HAP-1 (cell line): ENCODE measurements around the gene FHOD3.
"Not testable (repeated sequence)": the region's sequence is repeated elsewhere in the genome, so short reads cannot be mapped to it uniquely, and the experiment has no call there.

Experiments used
- DNase-seq, 2 experiments: peaks; one replicate each; pipeline ENCODE4 v3.0.0-alpha.2; 2016 to 2020; ENCODE audit warnings: low spot score in 2 of 2
- H3K27me3 ChIP-seq: fragments of 250-450 bp; sonication (Bioruptor Pico); 2 replicates; pipeline ENCODE4 v1.5.1; 2020; ENCODE audit warnings: low read depth, mild to moderate bottlenecking, moderate library complexity
- H3K36me3 ChIP-seq: fragments of 250-450 bp; sonication (Bioruptor Pico); replicated peaks from 2 replicates; pipeline ENCODE4 v1.5.1; 2020; ENCODE audit warnings: mild to moderate bottlenecking
- H3K4me1 ChIP-seq: fragments of 250-450 bp; sonication (Bioruptor Pico); 2 replicates; pipeline ENCODE4 v1.5.1; 2020; ENCODE audit warnings: mild to moderate bottlenecking
- H3K4me3 ChIP-seq: fragments of 250-450 bp; sonication (Bioruptor Pico); 2 replicates; pipeline ENCODE4 v1.5.1; 2020; ENCODE audit warnings: mild to moderate bottlenecking, moderate library complexity
- H3K9me3 ChIP-seq: fragments of 250-450 bp; sonication (Bioruptor Pico); 2 replicates; pipeline ENCODE4 v1.5.1; 2020; ENCODE audit warnings: mild to moderate bottlenecking, moderate library complexity
- in situ Hi-C: fragments of 300-500 bp; cut with MboI; formaldehyde crosslinking; loops from 3 replicates; pipeline ENCODE4 v1.14.3; 2020; ENCODE audit warnings: low sequenced_read_pairs, inconsistent platforms, mixed read lengths

Gene FHOD3

DNA sequence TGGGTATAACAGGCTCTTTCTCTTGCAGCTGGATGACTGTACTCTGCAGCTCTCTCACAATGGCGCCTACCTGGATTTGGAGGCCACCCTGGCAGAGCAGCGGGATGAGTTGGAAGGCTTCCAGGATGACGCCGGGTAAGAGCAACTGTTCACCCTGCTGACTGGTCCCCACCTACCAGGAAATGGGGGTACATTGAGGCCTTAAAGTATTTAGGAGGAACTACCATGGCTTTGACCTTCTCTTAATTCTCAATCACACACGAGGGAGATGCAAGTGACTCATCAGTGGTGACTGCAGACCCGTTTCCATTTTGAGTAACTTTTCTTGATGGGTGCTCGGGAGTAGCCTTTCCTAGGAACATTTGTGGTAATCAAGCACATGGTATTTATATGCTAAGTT lies 58.0 kb downstream of the FHOD3 start:
- Histone ChIP-seq H3K9me3 (no peaks in the 10 kb centered on the region), H3K4me1 (no peaks in the 10 kb centered on the region), H3K36me3 (peaks cover 4% of the 10 kb centered on the region; the same call in 1 of the 2 replicates), H3K27me3 (no peaks in the 10 kb centered on the region), H3K4me3 (no peak overlapping the region)
- DNase-seq = no peak
- in situ Hi-C loops = no loop called here

DNA sequence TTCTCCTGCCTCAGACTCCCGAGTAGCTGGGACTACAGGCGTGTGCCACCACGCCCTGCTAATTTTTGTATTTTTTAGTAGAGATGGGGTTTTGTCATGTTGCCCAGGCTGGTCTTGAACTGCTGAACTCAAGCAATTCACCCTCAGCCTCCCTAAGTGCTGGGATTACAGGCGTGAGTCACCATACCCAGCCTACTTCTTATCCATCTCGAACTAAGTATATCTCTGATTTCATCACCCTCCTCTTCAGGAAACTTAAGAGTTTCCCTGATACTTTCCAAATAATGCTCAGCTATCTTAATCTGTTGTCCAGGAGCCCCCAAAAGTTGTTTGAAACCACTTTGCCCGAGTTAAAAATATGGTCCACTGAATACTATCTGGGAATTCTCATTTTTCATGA lies 59.2 kb downstream of the FHOD3 start:
- H3K4me1 ChIP-seq, DNase-seq, H3K9me3 ChIP-seq, in situ Hi-C loops, H3K36me3 ChIP-seq, H3K4me3 ChIP-seq, H3K27me3 ChIP-seq: not testable (repeated sequence)

DNA sequence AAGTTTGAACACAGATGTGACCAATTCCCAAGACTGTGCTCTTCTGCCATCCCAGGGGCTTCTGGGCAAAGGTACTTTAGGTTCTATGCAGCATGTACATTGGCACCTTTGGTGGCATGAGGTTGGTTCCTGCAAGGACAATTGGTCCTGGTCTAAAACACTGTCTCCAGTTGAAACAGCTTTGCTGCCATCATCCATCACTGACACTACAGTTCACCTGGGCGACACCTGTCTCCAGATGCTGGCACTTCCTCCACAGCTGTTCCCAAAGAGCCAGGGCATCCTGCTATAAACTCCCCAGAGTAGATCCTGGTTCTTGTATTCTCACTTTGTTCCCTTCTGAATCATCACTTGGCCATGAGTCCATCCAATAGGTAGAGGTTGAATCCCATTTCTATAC lies 60.6 kb downstream of the FHOD3 start:
- no peaks in the 10 kb centered on the region for H3K27me3 ChIP-seq
- peaks cover 4% of the 10 kb centered on the region; the same call in 1 of the 2 replicates for H3K36me3 ChIP-seq
- DNase-seq = no peak
- H3K4me1 ChIP-seq = no peaks in the 10 kb centered on the region
- H3K9me3 ChIP-seq = no peaks in the 10 kb centered on the region
- H3K4me3 ChIP-seq = no peak overlapping the region
- in situ Hi-C loops = no loop called here

DNA sequence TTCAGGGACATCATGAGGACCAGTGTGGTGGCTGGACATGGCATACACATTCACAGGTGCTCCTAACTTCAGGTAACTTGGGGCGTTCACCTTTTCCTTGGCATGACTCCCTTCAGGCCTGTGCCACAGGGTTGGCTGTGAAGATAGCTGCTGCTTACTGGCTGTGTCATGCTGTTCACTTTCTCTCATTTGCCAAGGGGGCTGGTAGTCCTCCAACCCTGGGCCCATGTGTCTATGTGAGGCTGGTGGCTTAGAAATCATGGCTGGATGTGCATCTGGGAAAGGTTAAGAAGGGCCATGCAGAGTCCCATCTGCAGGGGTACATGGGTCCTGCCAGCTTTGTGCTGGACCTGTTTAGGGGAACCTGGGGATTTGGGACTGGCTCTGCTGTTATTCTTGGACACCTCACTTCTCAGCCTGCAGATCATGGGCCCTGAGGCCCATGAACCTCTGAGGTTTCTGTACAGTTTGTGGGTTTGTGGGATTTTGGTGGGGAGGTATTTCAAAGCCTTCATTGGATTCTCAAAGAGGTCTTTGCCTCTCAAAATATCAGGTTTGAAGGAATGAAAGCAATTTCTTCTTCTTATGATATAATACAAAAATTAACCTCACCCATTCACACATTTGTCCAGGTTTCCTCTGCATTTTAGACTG lies 62.9 kb downstream of the FHOD3 start:
- H3K9me3 ChIP-seq = no peaks in the 10 kb centered on the region
- in situ Hi-C loops = no loop called here
- peaks cover 4% of the 10 kb centered on the region; the same call in 1 of the 2 replicates for H3K36me3 ChIP-seq
- no peaks in the 10 kb centered on the region for H3K4me1 ChIP-seq
- DNase-seq = no peak
- H3K4me3 ChIP-seq = no peak overlapping the region
- H3K27me3 ChIP-seq = no peaks in the 10 kb centered on the region

DNA sequence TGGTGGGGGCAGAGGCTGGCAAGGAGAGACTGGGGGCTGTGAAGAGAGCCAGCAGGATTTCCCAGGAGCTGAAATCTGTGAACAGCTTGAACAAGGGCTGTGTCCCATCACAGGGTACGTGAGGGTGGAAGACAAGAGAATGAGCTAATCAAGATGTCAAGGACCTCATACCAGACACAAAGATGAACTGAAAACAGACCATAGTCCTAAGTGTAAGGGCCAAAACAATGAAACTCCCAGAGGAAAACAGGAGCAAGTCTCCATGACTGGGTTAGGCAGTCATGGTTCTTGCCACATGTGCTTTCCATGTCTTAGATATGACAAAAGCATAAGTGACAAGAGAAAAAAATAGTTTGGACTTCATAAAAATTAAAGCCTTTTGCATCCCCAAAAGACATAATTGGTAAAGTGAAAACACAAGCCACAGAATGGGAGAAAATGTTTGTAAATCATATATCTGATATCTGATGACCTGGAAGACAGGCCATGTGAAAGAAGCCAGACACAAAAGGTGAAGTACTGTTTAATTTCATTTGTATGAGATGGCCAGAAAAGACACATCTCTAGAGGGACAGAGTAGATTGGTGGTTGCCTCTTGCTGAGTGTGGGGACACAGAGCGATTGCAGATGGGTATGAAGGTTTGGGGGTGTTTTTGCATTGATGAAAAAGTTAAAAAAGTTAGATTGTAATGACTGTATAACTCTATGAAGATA lies 67.6 kb downstream of the FHOD3 start:
- no peak for DNase-seq
- H3K4me3 ChIP-seq = no peak overlapping the region
- in situ Hi-C loops = no loop called here
- no peaks in the 10 kb centered on the region for H3K4me1 ChIP-seq
- no peaks in the 10 kb centered on the region for H3K9me3 ChIP-seq
- no peaks in the 10 kb centered on the region for H3K36me3 ChIP-seq
- no peaks in the 10 kb centered on the region for H3K27me3 ChIP-seq

DNA sequence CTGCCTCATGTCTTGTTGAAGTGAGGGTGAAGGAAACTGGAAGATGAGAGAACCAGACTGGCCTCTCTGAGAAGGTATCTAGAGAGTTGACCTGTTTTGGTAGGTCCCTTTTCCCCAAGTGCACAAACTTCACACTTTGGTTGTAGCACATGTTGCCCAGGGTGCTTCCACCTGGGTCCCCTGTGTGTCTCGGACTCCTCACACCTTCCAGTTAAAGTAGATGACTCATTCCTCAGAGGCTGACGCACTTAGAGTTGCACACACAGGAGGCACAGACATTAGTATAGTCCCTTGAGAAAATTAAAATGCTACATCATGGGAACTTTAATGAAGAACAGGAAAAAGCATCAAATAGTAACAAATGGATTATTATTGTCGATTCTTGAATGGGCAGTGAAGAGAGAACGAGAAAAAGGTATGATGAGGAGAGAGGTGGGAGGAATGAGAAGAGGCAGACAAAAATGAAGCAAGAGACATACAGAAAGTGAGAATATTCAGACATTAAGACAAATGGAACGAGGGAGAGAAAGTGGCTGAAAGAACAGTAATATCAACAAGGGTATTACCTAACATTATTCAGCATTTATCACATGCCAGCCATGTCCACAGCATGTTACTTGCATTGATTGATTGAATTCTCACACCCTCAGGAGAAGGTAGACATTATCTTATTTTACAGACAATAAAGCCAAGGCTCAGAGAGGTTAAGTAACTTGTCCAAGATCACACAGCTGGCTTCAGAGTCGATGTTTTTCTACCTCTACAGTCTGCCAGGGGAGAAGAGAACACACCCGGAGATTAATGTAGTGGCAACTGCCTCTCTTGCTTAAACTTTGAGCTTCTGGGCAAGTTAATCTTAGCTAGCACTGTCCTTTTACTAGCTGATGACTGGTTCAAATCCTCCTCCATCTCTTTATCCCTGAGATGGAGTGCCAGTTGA lies 68.6 kb downstream of the FHOD3 start:
- no peaks in the 10 kb centered on the region for H3K27me3 ChIP-seq
- no peak for DNase-seq
- in situ Hi-C loops = no loop called here
- H3K4me3 ChIP-seq = no peak overlapping the region
- H3K9me3 ChIP-seq = no peaks in the 10 kb centered on the region
- H3K4me1 ChIP-seq = no peaks in the 10 kb centered on the region
- no peaks in the 10 kb centered on the region for H3K36me3 ChIP-seq

DNA sequence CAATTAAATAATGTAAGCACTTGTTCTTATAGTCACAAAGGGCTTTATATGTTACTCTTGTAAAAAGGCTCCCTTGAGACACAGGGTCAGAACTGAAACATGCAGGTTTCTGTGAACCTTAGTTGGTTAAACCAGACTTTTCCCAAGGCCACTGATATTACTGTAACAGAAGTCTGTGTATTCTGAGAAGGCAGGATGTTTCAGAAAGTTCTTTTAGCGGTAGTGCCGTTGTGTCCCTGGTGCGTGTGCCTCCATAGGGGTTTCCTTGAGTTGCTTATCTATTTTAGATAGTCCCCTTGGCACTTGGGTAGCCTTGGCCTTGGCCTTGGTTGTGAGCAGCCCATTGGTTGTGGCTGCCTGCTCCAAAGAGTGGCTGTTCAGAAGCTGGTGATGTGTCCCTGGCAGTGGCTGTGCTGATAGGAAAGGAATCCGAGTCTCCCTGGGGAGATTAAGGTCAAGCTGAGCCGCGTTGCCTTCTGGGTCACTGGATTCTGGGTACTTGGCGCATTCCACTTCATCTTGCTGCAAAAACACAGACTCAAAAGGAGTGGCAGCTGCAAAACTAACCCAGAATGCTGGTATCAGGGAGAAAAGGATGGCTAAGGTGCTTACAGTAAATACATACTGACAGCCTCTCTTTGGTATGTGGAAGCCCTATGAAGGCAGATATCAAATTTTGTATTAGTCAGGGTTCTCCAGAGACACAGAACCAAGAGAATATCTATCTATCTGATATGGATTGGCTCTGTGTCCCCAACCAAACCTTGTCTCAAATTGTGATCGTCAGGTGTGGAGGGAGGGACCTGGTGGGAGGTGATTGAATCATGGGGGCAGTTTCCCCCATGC lies 69.7 kb downstream of the FHOD3 start:
- H3K9me3 ChIP-seq = no peaks in the 10 kb centered on the region
- H3K27me3 ChIP-seq = no peaks in the 10 kb centered on the region
- DNase-seq = no peak
- in situ Hi-C loops = no loop called here
- H3K4me1 ChIP-seq = no peaks in the 10 kb centered on the region
- H3K36me3 ChIP-seq = no peaks in the 10 kb centered on the region
- H3K4me3 ChIP-seq = no peak overlapping the region

DNA sequence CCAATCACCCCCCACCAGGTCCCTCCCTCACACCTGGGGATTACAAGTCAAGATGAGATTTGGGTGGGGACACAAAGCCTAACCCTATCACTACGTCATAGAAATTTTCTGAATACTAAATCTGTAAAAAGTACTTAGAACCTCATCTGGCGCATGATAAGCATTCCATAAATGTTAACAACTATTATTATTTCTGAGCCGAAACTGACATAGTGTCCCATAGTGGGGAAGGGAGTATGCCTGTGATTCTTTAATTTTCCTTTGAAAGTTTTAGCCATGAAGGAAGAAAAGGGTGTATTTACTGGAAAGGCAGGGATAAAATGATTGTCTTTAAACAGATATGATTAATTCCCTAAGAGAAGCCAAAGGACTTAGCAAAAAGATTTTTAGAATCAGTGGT lies 71.4 kb downstream of the FHOD3 start:
- no peaks in the 10 kb centered on the region for H3K27me3 ChIP-seq
- DNase-seq = no peak
- H3K9me3 ChIP-seq = no peaks in the 10 kb centered on the region
- no peaks in the 10 kb centered on the region for H3K36me3 ChIP-seq
- no peak overlapping the region for H3K4me3 ChIP-seq
- in situ Hi-C loops = no loop called here
- H3K4me1 ChIP-seq = no peaks in the 10 kb centered on the region

DNA sequence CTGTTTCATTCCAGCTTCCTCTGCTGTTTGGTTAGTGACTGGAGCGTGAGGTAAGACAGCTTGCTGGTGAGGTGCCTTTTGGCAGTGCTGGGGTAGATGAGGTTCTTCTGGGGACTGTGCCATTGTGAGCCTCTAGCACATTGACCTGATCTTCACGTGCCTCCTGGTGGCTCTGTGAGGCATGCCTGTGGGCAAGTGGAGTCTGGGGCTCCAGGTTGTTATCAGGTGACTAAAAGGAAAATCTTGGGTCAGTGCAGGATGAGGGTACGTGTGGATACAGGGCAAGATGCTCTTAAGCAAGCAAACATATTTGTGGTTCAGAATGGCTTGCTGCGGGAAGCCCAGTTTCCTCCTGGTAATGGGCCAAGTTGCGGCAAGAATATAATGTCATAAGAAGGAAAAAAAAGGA lies 75.4 kb downstream of the FHOD3 start:
- H3K36me3 ChIP-seq = no peaks in the 10 kb centered on the region; the same call in 1 of the 2 replicates
- H3K4me3 ChIP-seq = no peak overlapping the region
- no peaks in the 10 kb centered on the region for H3K9me3 ChIP-seq
- in situ Hi-C loops = no loop called here
- no peaks in the 10 kb centered on the region for H3K4me1 ChIP-seq
- no peaks in the 10 kb centered on the region for H3K27me3 ChIP-seq
- no peak for DNase-seq

DNA sequence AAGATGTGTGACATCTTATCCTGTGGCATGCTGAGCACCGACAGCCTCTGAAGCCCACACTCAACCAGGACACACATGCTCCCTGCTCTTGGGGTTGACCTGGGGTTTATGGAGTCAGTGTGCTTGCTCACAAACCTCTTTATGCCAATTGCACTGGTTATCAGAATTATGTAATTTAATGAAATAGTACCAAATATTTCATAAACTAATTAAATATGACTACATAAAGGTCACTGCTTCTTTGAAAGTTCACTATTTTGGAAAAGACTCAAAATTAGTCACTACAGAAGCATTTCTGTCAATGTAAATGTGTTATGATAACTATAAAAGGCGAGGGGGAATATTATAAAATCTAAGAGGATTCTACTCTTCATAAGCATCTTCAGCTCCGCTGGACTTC lies 76.7 kb downstream of the FHOD3 start:
- no peak overlapping the region for H3K4me3 ChIP-seq
- no peaks in the 10 kb centered on the region for H3K27me3 ChIP-seq
- no peaks in the 10 kb centered on the region; the same call in 1 of the 2 replicates for H3K36me3 ChIP-seq
- no peaks in the 10 kb centered on the region for H3K9me3 ChIP-seq
- DNase-seq = no peak
- in situ Hi-C loops = no loop called here
- H3K4me1 ChIP-seq = no peaks in the 10 kb centered on the region

DNA sequence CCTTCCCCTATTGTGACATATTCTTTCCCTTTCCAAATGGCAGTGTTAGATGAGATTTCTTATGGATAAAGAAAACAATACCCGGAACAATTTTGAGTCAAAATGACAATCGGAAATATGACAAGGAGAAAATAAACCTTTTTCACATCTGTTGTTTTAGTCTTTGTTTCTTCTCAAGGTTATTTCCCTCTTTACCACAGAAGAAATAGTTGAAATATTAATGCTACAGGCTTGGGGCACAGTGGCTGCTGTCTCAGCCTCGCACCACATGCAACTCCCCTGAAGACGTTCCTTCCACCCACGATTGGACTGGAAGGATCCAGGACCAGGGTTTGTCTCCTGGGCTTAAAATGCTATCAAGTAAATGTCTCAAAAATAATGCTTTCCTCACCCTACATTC lies 77.6 kb downstream of the FHOD3 start:
- H3K4me3 ChIP-seq = no peak overlapping the region
- in situ Hi-C loops = no loop called here
- no peaks in the 10 kb centered on the region; the same call in 1 of the 2 replicates for H3K36me3 ChIP-seq
- no peaks in the 10 kb centered on the region for H3K27me3 ChIP-seq
- no peak for DNase-seq
- no peaks in the 10 kb centered on the region for H3K4me1 ChIP-seq
- no peaks in the 10 kb centered on the region for H3K9me3 ChIP-seq

DNA sequence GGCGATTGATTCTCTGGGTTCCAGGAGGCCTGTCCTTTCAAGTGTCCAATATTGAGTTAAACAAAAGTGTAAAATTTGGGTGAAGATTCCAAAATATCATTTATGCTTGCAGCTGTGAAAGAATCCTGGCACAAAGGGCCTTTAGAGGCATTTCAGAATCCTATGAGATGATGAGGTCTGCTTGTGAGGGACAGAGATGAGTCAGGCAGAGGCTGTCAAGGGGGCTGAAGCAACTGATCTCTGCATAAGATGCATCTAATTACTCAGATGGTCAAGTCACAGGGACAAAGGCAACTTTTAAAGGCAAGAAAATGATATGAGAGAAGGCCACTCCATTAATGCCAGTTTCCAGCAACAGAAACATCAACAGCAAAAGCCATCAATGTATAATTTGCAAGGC lies 78.8 kb downstream of the FHOD3 start:
- Histone ChIP-seq H3K9me3 (no peaks in the 10 kb centered on the region), H3K4me3 (no peak overlapping the region), H3K36me3 (no peaks in the 10 kb centered on the region; the same call in 1 of the 2 replicates), H3K27me3 (no peaks in the 10 kb centered on the region), H3K4me1 (no peaks in the 10 kb centered on the region)
- in situ Hi-C loops = no loop called here
- no peak for DNase-seq

DNA sequence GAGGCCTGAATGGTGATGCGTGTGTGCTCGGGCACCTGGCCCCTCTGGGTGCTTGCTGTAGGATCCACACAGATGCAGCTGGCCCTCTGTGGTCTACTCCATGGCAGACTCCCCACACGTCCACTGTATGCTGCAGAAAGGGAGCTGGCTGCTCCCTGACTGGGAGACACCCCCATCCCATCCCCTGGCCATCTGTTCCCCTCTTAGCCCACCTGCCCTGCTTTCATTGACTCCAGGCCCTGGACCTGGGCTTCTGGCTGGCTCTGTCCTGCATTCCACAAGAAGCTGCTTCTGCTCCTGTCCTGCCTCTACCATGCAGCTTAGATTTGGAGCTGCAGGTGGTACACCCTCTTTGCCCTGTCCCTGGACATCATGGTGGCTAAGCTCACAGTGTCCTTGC lies 80.1 kb downstream of the FHOD3 start:
- Histone ChIP-seq H3K4me1 (no peaks in the 10 kb centered on the region), H3K36me3 (no peaks in the 10 kb centered on the region; the same call in 1 of the 2 replicates), H3K4me3 (no peak overlapping the region), H3K9me3 (no peaks in the 10 kb centered on the region), H3K27me3 (no peaks in the 10 kb centered on the region)
- no peak for DNase-seq
- in situ Hi-C loops = no loop called here
